GM23338 (cell line): ENCODE data around the gene ANKRD53. TPM values are rescaled to one million over a fixed set of nuclear protein-coding genes. Genes with fewer than 3 reads are reported as not detected.

Experiments
- ATAC-seq: fragments of 200-7000 bp; cut with Tn5 transposase; 3 replicates; pipeline ENCODE4 v1.9.1; 2020
- DNase-seq: peaks from one replicate; pipeline ENCODE4 v3.0.0-alpha.2; 2015; ENCODE audit warnings: low spot score
- H2AFZ ChIP-seq: fragments of 200-600 bp; sonication (generic); 2 replicates; pipeline ENCODE4 v1.8.0; 2016; ENCODE audit warnings: antibody characterized with exemption, mild to moderate bottlenecking, moderate library complexity
- H3F3A ChIP-seq: fragments of 200-600 bp; sonication (generic); replicated peaks from 2 replicates; pipeline ENCODE4 v1.8.0; 2017; ENCODE audit warnings: antibody characterized with exemption, mixed run types, low read depth
- H3K27ac ChIP-seq: fragments of 200-600 bp; sonication (generic); 2 replicates; pipeline ENCODE4 v1.6.1; 2016; ENCODE audit warnings: low read depth
- H3K27me3 ChIP-seq: fragments of 200-600 bp; sonication (generic); 2 replicates; pipeline ENCODE4 v1.8.0; 2016; ENCODE audit warnings: mild to moderate bottlenecking, mixed run types, moderate library complexity; ENCODE audit not compliant: insufficient read depth
- H3K36me3 ChIP-seq: fragments of 200-600 bp; sonication (generic); 2 replicates; pipeline ENCODE4 v1.8.0; 2016; ENCODE audit warnings: mild to moderate bottlenecking; ENCODE audit not compliant: insufficient read depth
- H3K4me1 ChIP-seq: fragments of 200-600 bp; sonication (generic); 2 replicates; pipeline ENCODE4 v1.8.0; 2016; ENCODE audit warnings: mild to moderate bottlenecking, moderate library complexity; ENCODE audit not compliant: insufficient read depth
- H3K4me2 ChIP-seq: fragments of 200-600 bp; sonication (generic); 2 replicates; pipeline ENCODE4 v1.7.1; 2017; ENCODE audit warnings: mixed run types
- H3K4me3 ChIP-seq: fragments of 200-600 bp; sonication (generic); 2 replicates; pipeline ENCODE4 v1.6.1; 2016; ENCODE audit warnings: mixed run types
- H3K79me2 ChIP-seq: fragments of 200-600 bp; sonication (generic); replicated peaks from 2 replicates; pipeline ENCODE4 v1.8.0; 2017; ENCODE audit warnings: mild to moderate bottlenecking; ENCODE audit not compliant: insufficient read depth
- H3K9me2 ChIP-seq: fragments of 200-600 bp; sonication (generic); 2 replicates; pipeline ENCODE4 v1.8.0; 2017; ENCODE audit not compliant: insufficient read depth
- H4K20me1 ChIP-seq: fragments of 200-600 bp; sonication (generic); replicated peaks from 2 replicates; pipeline ENCODE4 v1.8.0; 2017; ENCODE audit warnings: mild to moderate bottlenecking; ENCODE audit not compliant: insufficient read depth
- H3K27ac Mint-ChIP-seq: 2 replicates; pipeline ENCODE4 v1.8.0; 2020; ENCODE audit warnings: inconsistent platforms, mild to moderate bottlenecking, moderate library complexity, mixed read lengths
- H3K27me3 Mint-ChIP-seq: 3 replicates; pipeline ENCODE4 v1.8.0; 2022; ENCODE audit warnings: low read depth, mild to moderate bottlenecking, moderate library complexity, mixed read lengths, inconsistent platforms; ENCODE audit not compliant: insufficient read depth, poor library complexity
- H3K36me3 Mint-ChIP-seq: 3 replicates; pipeline ENCODE4 v1.8.0; 2021; ENCODE audit warnings: low read depth, mild to moderate bottlenecking, inconsistent platforms, moderate library complexity, mixed read lengths
- H3K4me1 Mint-ChIP-seq: 3 replicates; pipeline ENCODE4 v1.8.0; 2020; ENCODE audit warnings: mild to moderate bottlenecking, inconsistent platforms, mixed read lengths
- H3K4me3 Mint-ChIP-seq: 3 replicates; pipeline ENCODE4 v1.8.0; 2021; ENCODE audit warnings: moderate library complexity, mild to moderate bottlenecking, inconsistent platforms, mixed read lengths
- H3K9me3 Mint-ChIP-seq: 3 replicates; pipeline ENCODE4 v1.8.0; 2020; ENCODE audit warnings: moderate library complexity, mild to moderate bottlenecking, inconsistent platforms, mixed read lengths
- CREB1 ChIP-seq: fragments of 250-450 bp; sonication (Bioruptor Pico); IDR thresholded peaks from 2 replicates; pipeline ENCODE4 v1.5.0; 2020; ENCODE audit warnings: low read depth, mild to moderate bottlenecking, moderate library complexity
- CTCF ChIP-seq, 2 experiments: fragments of 200-600 bp in 1 of 2; sonication (generic) in 1 of 2; conservative IDR thresholded peaks; 2 replicates each; pipeline versions ENCODE4 v1.5.1 to v1.6.1; 2016 to 2017; ENCODE audit warnings: antibody characterized with exemption in 2 of 2, low read depth in 2 of 2, mild to moderate bottlenecking in 2 of 2, moderate library complexity in 1 of 2
- EZH2 ChIP-seq: fragments of 200-600 bp; sonication (generic); IDR thresholded peaks from one replicate; pipeline ENCODE4 v1.8.0; 2017; ENCODE audit warnings: antibody characterized with exemption, mild to moderate bottlenecking, low read depth; ENCODE audit not compliant: unreplicated experiment
- EZH2phosphoT487 ChIP-seq: fragments of 200-600 bp; sonication (generic); IDR thresholded peaks from one replicate; pipeline ENCODE4 v1.8.1; 2018; ENCODE audit warnings: antibody characterized with exemption; ENCODE audit not compliant: unreplicated experiment
- JUNB ChIP-seq: IDR thresholded peaks from one replicate; pipeline ENCODE4 v1.6.1; 2016; ENCODE audit warnings: antibody characterized with exemption; ENCODE audit not compliant: unreplicated experiment
- NANOG ChIP-seq: IDR thresholded peaks from 2 replicates; pipeline ENCODE4 v1.6.1; 2016; ENCODE audit warnings: antibody characterized with exemption, borderline replicate concordance
- POLR2AphosphoS5 ChIP-seq: IDR thresholded peaks from 2 replicates; pipeline ENCODE4 v1.6.1; 2016; ENCODE audit warnings: antibody characterized with exemption, low read depth
- STAT1 ChIP-seq: IDR thresholded peaks from one replicate; pipeline ENCODE4 v1.6.1; 2016; ENCODE audit warnings: antibody characterized with exemption; ENCODE audit not compliant: unreplicated experiment
- ZNF114 ChIP-seq: fragments of 250-450 bp; sonication (Bioruptor Pico); IDR thresholded peaks from 2 replicates; pipeline ENCODE4 v1.5.0; 2020; ENCODE audit warnings: mild to moderate bottlenecking, moderate library complexity
- ZNF331 ChIP-seq: fragments of 250-450 bp; sonication (Bioruptor Pico); IDR thresholded peaks from 2 replicates; pipeline ENCODE4 v1.5.0; 2020; ENCODE audit warnings: low read depth, mild to moderate bottlenecking, moderate library complexity
- polyA plus RNA-seq: library from polyadenylated mRNA; unstranded; fragments of >200 nt; fragmentation: Nextera tagmentation; extraction: Ambion mirVana; gene quantifications from 2 replicates; pipeline ENCODE4 v1.2.1, GENCODE V29; 2016
- total RNA-seq: library from RNA; depleted of rRNA; stranded (reverse); fragments of >200 nt; shearing (Covaris generic); gene quantifications from 2 replicates; pipeline ENCODE4 v1.2.3, GENCODE V29; 2014
- TF ChIP-seq, protein P1 (sequence below): fragments of 250-450 bp; sonication (Bioruptor Pico); IDR thresholded peaks from 2 replicates; pipeline ENCODE4 v1.5.0; 2020; ENCODE audit warnings: mild to moderate bottlenecking, moderate library complexity
- TF ChIP-seq, protein P2 (sequence below): IDR thresholded peaks from 2 replicates; pipeline ENCODE4 v1.6.1; 2016; ENCODE audit warnings: antibody characterized with exemption
- TF ChIP-seq, protein P3 (sequence below): IDR thresholded peaks from one replicate; pipeline ENCODE4 v1.6.1; 2018; ENCODE audit warnings: antibody characterized with exemption; ENCODE audit not compliant: unreplicated experiment

ANKRD53 gene
- total and polyA plus RNA-seq, 2 experiments from 2014 or later, result 0.32 to 0.73 TPM

DNA sequence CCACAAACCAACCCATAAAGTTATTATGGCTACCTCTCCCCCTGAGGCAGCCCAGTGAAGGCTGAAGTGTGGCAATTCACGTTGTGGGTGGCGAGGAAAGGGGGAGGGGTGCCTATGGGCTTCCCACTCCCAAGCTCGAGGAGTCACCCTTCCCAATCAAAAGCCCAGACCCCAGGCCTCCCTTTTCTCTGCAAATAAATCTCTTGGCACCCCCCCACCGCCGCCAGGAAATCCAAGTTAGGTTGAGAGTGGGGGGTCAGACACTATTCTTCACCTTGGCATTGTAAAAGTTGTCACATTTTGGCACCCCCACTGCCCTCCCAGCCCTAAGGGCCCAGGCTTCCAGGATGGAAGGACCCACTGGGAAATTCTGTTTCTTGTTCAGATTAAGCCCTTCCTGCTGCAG, 6.9 kb downstream of the ANKRD53 start (continued):
- TF ChIP-seq, protein P1, sequence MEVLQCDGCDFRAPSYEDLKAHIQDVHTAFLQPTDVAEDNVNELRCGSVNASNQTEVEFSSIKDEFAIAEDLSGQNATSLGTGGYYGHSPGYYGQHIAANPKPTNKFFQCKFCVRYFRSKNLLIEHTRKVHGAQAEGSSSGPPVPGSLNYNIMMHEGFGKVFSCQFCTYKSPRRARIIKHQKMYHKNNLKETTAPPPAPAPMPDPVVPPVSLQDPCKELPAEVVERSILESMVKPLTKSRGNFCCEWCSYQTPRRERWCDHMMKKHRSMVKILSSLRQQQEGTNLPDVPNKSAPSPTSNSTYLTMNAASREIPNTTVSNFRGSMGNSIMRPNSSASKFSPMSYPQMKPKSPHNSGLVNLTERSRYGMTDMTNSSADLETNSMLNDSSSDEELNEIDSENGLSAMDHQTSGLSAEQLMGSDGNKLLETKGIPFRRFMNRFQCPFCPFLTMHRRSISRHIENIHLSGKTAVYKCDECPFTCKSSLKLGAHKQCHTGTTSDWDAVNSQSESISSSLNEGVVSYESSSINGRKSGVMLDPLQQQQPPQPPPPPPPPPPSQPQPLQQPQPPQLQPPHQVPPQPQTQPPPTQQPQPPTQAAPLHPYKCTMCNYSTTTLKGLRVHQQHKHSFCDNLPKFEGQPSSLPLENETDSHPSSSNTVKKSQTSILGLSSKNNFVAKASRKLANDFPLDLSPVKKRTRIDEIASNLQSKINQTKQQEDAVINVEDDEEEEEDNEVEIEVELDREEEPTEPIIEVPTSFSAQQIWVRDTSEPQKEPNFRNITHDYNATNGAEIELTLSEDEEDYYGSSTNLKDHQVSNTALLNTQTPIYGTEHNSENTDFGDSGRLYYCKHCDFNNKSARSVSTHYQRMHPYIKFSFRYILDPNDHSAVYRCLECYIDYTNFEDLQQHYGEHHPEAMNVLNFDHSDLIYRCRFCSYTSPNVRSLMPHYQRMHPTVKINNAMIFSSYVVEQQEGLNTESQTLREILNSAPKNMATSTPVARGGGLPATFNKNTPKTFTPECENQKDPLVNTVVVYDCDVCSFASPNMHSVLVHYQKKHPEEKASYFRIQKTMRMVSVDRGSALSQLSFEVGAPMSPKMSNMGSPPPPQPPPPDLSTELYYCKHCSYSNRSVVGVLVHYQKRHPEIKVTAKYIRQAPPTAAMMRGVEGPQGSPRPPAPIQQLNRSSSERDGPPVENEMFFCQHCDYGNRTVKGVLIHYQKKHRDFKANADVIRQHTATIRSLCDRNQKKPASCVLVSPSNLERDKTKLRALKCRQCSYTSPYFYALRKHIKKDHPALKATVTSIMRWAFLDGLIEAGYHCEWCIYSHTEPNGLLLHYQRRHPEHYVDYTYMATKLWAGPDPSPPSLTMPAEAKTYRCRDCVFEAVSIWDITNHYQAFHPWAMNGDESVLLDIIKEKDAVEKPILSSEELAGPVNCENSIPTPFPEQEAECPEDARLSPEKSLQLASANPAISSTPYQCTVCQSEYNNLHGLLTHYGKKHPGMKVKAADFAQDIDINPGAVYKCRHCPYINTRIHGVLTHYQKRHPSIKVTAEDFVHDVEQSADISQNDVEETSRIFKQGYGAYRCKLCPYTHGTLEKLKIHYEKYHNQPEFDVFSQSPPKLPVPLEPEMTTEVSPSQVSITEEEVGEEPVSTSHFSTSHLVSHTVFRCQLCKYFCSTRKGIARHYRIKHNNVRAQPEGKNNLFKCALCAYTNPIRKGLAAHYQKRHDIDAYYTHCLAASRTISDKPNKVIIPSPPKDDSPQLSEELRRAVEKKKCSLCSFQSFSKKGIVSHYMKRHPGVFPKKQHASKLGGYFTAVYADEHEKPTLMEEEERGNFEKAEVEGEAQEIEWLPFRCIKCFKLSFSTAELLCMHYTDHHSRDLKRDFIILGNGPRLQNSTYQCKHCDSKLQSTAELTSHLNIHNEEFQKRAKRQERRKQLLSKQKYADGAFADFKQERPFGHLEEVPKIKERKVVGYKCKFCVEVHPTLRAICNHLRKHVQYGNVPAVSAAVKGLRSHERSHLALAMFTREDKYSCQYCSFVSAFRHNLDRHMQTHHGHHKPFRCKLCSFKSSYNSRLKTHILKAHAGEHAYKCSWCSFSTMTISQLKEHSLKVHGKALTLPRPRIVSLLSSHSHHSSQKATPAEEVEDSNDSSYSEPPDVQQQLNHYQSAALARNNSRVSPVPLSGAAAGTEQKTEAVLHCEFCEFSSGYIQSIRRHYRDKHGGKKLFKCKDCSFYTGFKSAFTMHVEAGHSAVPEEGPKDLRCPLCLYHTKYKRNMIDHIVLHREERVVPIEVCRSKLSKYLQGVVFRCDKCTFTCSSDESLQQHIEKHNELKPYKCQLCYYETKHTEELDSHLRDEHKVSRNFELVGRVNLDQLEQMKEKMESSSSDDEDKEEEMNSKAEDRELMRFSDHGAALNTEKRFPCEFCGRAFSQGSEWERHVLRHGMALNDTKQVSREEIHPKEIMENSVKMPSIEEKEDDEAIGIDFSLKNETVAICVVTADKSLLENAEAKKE (CRISPR knock-in tag), result no peak
- no peak for TF ChIP-seq CREB1
- no peak for TF ChIP-seq JUNB
- TF ChIP-seq ZNF331, result no peak

- Histone ChIP-seq H4K20me1 (peaks cover 13% of the 10 kb centered on the region), H2AFZ (no peak overlapping the region), H3K4me3 (no peak overlapping the region), H3K79me2 (no peaks in the 10 kb centered on the region), H3K9me2 (no peaks in the 10 kb centered on the region), H3K4me1 (no peaks in the 10 kb centered on the region), H3K36me3 (no peaks in the 10 kb centered on the region), H3F3A (no peaks in the 10 kb centered on the region), H3K27ac (no peak overlapping the region), H3K27me3 (no peaks in the 10 kb centered on the region), H3K4me2 (no peak overlapping the region)
- Mint-ChIP-seq H3K9me3 (no peaks in the 10 kb centered on the region), H3K27ac (no peak overlapping the region), H3K4me1 (peaks cover 5% of the 10 kb centered on the region), H3K4me3 (no peak overlapping the region), H3K36me3 (peaks cover 22% of the 10 kb centered on the region), H3K27me3 (peaks cover 12% of the 10 kb centered on the region)
- ATAC-seq (no peak), DNase-seq (no peak)
- TF ChIP-seq POLR2AphosphoS5, result no peak
- TF ChIP-seq EZH2, result no peak
- TF ChIP-seq CREB1, result no peak
- no peak for TF ChIP-seq JUNB
- TF ChIP-seq, protein P2, sequence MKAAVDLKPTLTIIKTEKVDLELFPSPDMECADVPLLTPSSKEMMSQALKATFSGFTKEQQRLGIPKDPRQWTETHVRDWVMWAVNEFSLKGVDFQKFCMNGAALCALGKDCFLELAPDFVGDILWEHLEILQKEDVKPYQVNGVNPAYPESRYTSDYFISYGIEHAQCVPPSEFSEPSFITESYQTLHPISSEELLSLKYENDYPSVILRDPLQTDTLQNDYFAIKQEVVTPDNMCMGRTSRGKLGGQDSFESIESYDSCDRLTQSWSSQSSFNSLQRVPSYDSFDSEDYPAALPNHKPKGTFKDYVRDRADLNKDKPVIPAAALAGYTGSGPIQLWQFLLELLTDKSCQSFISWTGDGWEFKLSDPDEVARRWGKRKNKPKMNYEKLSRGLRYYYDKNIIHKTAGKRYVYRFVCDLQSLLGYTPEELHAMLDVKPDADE, result no peak
- TF ChIP-seq EZH2phosphoT487, result no peak
- TF ChIP-seq NANOG, result no peak
- TF ChIP-seq, protein P3, sequence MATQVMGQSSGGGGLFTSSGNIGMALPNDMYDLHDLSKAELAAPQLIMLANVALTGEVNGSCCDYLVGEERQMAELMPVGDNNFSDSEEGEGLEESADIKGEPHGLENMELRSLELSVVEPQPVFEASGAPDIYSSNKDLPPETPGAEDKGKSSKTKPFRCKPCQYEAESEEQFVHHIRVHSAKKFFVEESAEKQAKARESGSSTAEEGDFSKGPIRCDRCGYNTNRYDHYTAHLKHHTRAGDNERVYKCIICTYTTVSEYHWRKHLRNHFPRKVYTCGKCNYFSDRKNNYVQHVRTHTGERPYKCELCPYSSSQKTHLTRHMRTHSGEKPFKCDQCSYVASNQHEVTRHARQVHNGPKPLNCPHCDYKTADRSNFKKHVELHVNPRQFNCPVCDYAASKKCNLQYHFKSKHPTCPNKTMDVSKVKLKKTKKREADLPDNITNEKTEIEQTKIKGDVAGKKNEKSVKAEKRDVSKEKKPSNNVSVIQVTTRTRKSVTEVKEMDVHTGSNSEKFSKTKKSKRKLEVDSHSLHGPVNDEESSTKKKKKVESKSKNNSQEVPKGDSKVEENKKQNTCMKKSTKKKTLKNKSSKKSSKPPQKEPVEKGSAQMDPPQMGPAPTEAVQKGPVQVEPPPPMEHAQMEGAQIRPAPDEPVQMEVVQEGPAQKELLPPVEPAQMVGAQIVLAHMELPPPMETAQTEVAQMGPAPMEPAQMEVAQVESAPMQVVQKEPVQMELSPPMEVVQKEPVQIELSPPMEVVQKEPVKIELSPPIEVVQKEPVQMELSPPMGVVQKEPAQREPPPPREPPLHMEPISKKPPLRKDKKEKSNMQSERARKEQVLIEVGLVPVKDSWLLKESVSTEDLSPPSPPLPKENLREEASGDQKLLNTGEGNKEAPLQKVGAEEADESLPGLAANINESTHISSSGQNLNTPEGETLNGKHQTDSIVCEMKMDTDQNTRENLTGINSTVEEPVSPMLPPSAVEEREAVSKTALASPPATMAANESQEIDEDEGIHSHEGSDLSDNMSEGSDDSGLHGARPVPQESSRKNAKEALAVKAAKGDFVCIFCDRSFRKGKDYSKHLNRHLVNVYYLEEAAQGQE, result no peak
- TF ChIP-seq ZNF331, result no peak
- TF ChIP-seq STAT1, result no peak
- TF ChIP-seq ZNF114, result no peak
- TF ChIP-seq CTCF (conservative IDR thresholded peaks at IDR 0.05; ENCODE audit: low read depth in 2 of 2), result no peak
Observed at GRCh38 chr2:70985956-70986355, 7.5 kb downstream of the ANKRD53 start.
